ENCODE data around the gene ZFAND6.

The ZFAND6 gene

GRCh38 chr15:80180986-80181385, 121.5 kb downstream of the ZFAND6 start:
- in situ Hi-C loops (cut with HindIII; ENCODE audit: low pct_ligation_motif_present, low sequenced_read_pairs), result no loop called here
- H3K36me3 ChIP-seq (replicated peaks), result peaks cover 3% of the 10 kb centered on the region
- TF ChIP-seq CTCF (IDR thresholded peaks at IDR 0.05; ENCODE audit: low read depth, low read length, missing control alignments), result no peak
- no peak overlapping the region for H3K4me3 ChIP-seq (ENCODE audit: low read depth, low read length)
- H3K27me3 ChIP-seq (replicated peaks), result no peaks in the 10 kb centered on the region
- DNase-seq, result no peak
- H3K27ac ChIP-seq, result no peak overlapping the region

GRCh38 chr15:80182611-80183261, 123.3 kb downstream of the ZFAND6 start:
- no peaks in the 10 kb centered on the region for H3K27me3 ChIP-seq (replicated peaks)
- no peak for TF ChIP-seq CTCF (IDR thresholded peaks at IDR 0.05; ENCODE audit: low read depth, low read length, missing control alignments)
- H3K36me3 ChIP-seq (replicated peaks), result peaks cover 7% of the 10 kb centered on the region
- DNase-seq, result peak; percentile 50
- H3K27ac ChIP-seq, result no peak overlapping the region
- in situ Hi-C loops (cut with HindIII; ENCODE audit: low pct_ligation_motif_present, low sequenced_read_pairs), result no loop called here
- H3K4me3 ChIP-seq (ENCODE audit: low read depth, low read length), result no peak overlapping the region

- Histone ChIP-seq H3K27ac (no peak overlapping the region), H3K4me3 (ENCODE audit: low read depth, low read length) (no peak overlapping the region), H3K36me3 (replicated peaks) (peaks cover 7% of the 10 kb centered on the region), H3K27me3 (replicated peaks) (no peaks in the 10 kb centered on the region)
- TF ChIP-seq CTCF (IDR thresholded peaks at IDR 0.05; ENCODE audit: low read depth, low read length, missing control alignments), result no peak
- DNase-seq, result no peak
- in situ Hi-C loops (cut with HindIII; ENCODE audit: low pct_ligation_motif_present, low sequenced_read_pairs), result no loop called here
These were observed 123.8 kb downstream of the ZFAND6 start for GRCh38 chr15:80183306-80183705.

GRCh38 chr15:80183886-80184285, 124.4 kb downstream of the ZFAND6 start:
- Histone ChIP-seq H3K4me3 (ENCODE audit: low read depth, low read length) (no peak overlapping the region), H3K27me3 (replicated peaks) (no peaks in the 10 kb centered on the region), H3K36me3 (replicated peaks) (peaks cover 7% of the 10 kb centered on the region), H3K27ac (no peak overlapping the region)
- peak; percentile 49 for TF ChIP-seq CTCF (IDR thresholded peaks at IDR 0.05; ENCODE audit: low read depth, low read length, missing control alignments)
- DNase-seq, result no peak
- in situ Hi-C loops (cut with HindIII; ENCODE audit: low pct_ligation_motif_present, low sequenced_read_pairs), result no loop called here

- Histone ChIP-seq H3K36me3 (replicated peaks) (peaks cover 7% of the 10 kb centered on the region), H3K4me3 (ENCODE audit: low read depth, low read length) (no peak overlapping the region), H3K27me3 (replicated peaks) (no peaks in the 10 kb centered on the region), H3K27ac (no peak overlapping the region)
- in situ Hi-C loops (cut with HindIII; ENCODE audit: low pct_ligation_motif_present, low sequenced_read_pairs), result no loop called here
- DNase-seq, result no peak
- TF ChIP-seq CTCF (IDR thresholded peaks at IDR 0.05; ENCODE audit: low read depth, low read length, missing control alignments), result no peak
These were observed 125.1 kb downstream of the ZFAND6 start for GRCh38 chr15:80184554-80184953.

GRCh38 chr15:80185152-80185551, 125.7 kb downstream of the ZFAND6 start:
- H3K27ac ChIP-seq, result no peak overlapping the region
- in situ Hi-C loops (cut with HindIII; ENCODE audit: low pct_ligation_motif_present, low sequenced_read_pairs), result no loop called here
- TF ChIP-seq CTCF (IDR thresholded peaks at IDR 0.05; ENCODE audit: low read depth, low read length, missing control alignments), result no peak
- DNase-seq, result no peak
- peaks cover 7% of the 10 kb centered on the region for H3K36me3 ChIP-seq (replicated peaks)
- no peaks in the 10 kb centered on the region for H3K27me3 ChIP-seq (replicated peaks)
- H3K4me3 ChIP-seq (ENCODE audit: low read depth, low read length), result no peak overlapping the region
